Mesendoderm (in vitro differentiated cells): ENCODE data around the gene IGDCC3.

Experiments
- DNase-seq: peaks from one replicate; pipeline ENCODE4 v3.0.0; 2013
- H2AK5ac ChIP-seq: 2 replicates; pipeline ENCODE4 v1.6.1; 2013; ENCODE audit warnings: low read length, inconsistent platforms
- H2BK120ac ChIP-seq: 2 replicates; pipeline ENCODE4 v1.6.1; 2013; ENCODE audit warnings: low read depth, mild to moderate bottlenecking, low read length, moderate library complexity, mixed read lengths
- H2BK15ac ChIP-seq: replicated peaks from 2 replicates; pipeline ENCODE4 v1.6.1; 2013; ENCODE audit warnings: low read depth, mild to moderate bottlenecking, moderate library complexity
- H2BK5ac ChIP-seq: 2 replicates; pipeline ENCODE4 v1.6.1; 2013; ENCODE audit warnings: low read length, inconsistent platforms
- H3K18ac ChIP-seq: 2 replicates; pipeline ENCODE4 v1.6.1; 2013; ENCODE audit warnings: mild to moderate bottlenecking, low read length, mixed read lengths
- H3K23ac ChIP-seq: one replicate; pipeline ENCODE4 v1.6.1; 2013; ENCODE audit warnings: low read length
- H3K27ac ChIP-seq: 2 replicates; pipeline ENCODE4 v1.5.1; 2013; ENCODE audit warnings: low read depth, mild to moderate bottlenecking, inconsistent platforms, low read length, moderate library complexity
- H3K27me3 ChIP-seq: 2 replicates; pipeline ENCODE4 v1.6.1; 2013; ENCODE audit warnings: low read length, control low read depth, mild to moderate bottlenecking, inconsistent platforms; ENCODE audit not compliant: insufficient read depth, poor library complexity
- H3K36me3 ChIP-seq: 2 replicates; pipeline ENCODE4 v1.6.1; 2013; ENCODE audit warnings: low read length, inconsistent platforms; ENCODE audit not compliant: control insufficient read depth, insufficient read depth
- H3K4ac ChIP-seq: one replicate; pipeline ENCODE4 v1.6.1; 2013; ENCODE audit warnings: low read depth, mild to moderate bottlenecking, low read length, moderate library complexity
- H3K4me1 ChIP-seq: 2 replicates; pipeline ENCODE4 v1.6.1; 2013; ENCODE audit warnings: low read depth, low read length, inconsistent platforms; ENCODE audit not compliant: control insufficient read depth
- H3K4me2 ChIP-seq: 2 replicates; pipeline ENCODE4 v1.6.1; 2013; ENCODE audit warnings: low read length
- H3K4me3 ChIP-seq: 2 replicates; pipeline ENCODE4 v1.5.1; 2013; ENCODE audit warnings: mild to moderate bottlenecking, low read length
- H3K56ac ChIP-seq: one replicate; pipeline ENCODE4 v1.6.1; 2013; ENCODE audit warnings: low read length
- H3K79me1 ChIP-seq: 2 replicates; pipeline ENCODE4 v1.6.1; 2013; ENCODE audit warnings: low read length, inconsistent platforms
- H3K79me2 ChIP-seq: 2 replicates; pipeline ENCODE4 v1.6.1; 2013; ENCODE audit warnings: mild to moderate bottlenecking, low read length; ENCODE audit not compliant: control insufficient read depth, insufficient read depth
- H3K9ac ChIP-seq: 2 replicates; pipeline ENCODE4 v1.6.1; 2013; ENCODE audit warnings: low read length, inconsistent platforms
- H4K5ac ChIP-seq: one replicate; pipeline ENCODE4 v1.6.1; 2013; ENCODE audit warnings: low read length
- H4K8ac ChIP-seq: one replicate; pipeline ENCODE4 v1.6.1; 2013; ENCODE audit warnings: low read depth, mild to moderate bottlenecking, control low read depth, low read length, moderate library complexity
- WGBS: extraction: QIAGEN DNeasy Blood & Tissue Kit; methylation state at CpG from one replicate; pipeline ENCODE4 v1.1.7; 2013; ENCODE audit warnings: low lambda C conversion rate, missing lambda C conversion rate; ENCODE audit not compliant: insufficient coverage; ENCODE audit errors: extremely low coverage; 5-methylcytosine and 5-hydroxymethylcytosine counted together

Gene IGDCC3

GRCh38 chr15:65344214-65344913 is 33.4 kb downstream of the IGDCC3 start:
- Histone ChIP-seq H3K36me3 (no peaks in the 10 kb centered on the region), H3K56ac (no peak overlapping the region), H2BK5ac (no peak overlapping the region), H4K8ac (no peak overlapping the region), H2AK5ac (no peak overlapping the region), H4K5ac (no peak overlapping the region), H3K4ac (no peak overlapping the region), H3K18ac (no peak overlapping the region), H3K4me3 (no peak overlapping the region), H3K9ac (no peak overlapping the region), H2BK15ac (no peak overlapping the region), H3K23ac (no peak overlapping the region), H3K79me2 (peaks cover 4% of the 10 kb centered on the region), H3K4me2 (no peak overlapping the region), H3K27ac (no peak overlapping the region), H3K4me1 (peaks cover 6% of the 10 kb centered on the region), H2BK120ac (no peak overlapping the region), H3K79me1 (peaks cover 13% of the 10 kb centered on the region), H3K27me3 (no peaks in the 10 kb centered on the region)
- DNase-seq, result no peak
- no CpG with 5 or more reads among the region's 8 CpGs for WGBS

GRCh38 chr15:65343374-65343981 is 34.3 kb downstream of the IGDCC3 start:
- Histone ChIP-seq H3K27me3 (no peaks in the 10 kb centered on the region), H2AK5ac (no peak overlapping the region), H3K18ac (no peak overlapping the region), H3K79me1 (peaks cover 13% of the 10 kb centered on the region), H3K4ac (no peak overlapping the region), H3K56ac (no peak overlapping the region), H3K79me2 (peaks cover 4% of the 10 kb centered on the region), H4K8ac (no peak overlapping the region), H2BK15ac (no peak overlapping the region), H3K9ac (no peak overlapping the region), H3K23ac (no peak overlapping the region), H3K36me3 (no peaks in the 10 kb centered on the region), H3K4me2 (no peak overlapping the region), H2BK120ac (no peak overlapping the region), H3K4me1 (peaks cover 6% of the 10 kb centered on the region), H4K5ac (no peak overlapping the region), H3K4me3 (no peak overlapping the region), H2BK5ac (no peak overlapping the region), H3K27ac (no peak overlapping the region)
- DNase-seq, result no peak
- no CpG with 5 or more reads among the region's 10 CpGs for WGBS

- Histone ChIP-seq H3K23ac (peak overlapping the region; percentile 38), H3K18ac (no peak overlapping the region), H3K56ac (no peak overlapping the region), H2AK5ac (no peak overlapping the region), H2BK15ac (no peak overlapping the region), H2BK5ac (no peak overlapping the region), H3K36me3 (no peaks in the 10 kb centered on the region), H3K79me1 (peaks cover 13% of the 10 kb centered on the region), H2BK120ac (no peak overlapping the region), H4K8ac (no peak overlapping the region), H3K4me1 (peaks cover 8% of the 10 kb centered on the region), H3K4me2 (no peak overlapping the region), H3K4ac (no peak overlapping the region), H3K9ac (no peak overlapping the region), H3K79me2 (peaks cover 4% of the 10 kb centered on the region), H3K27ac (no peak overlapping the region), H4K5ac (no peak overlapping the region), H3K27me3 (no peaks in the 10 kb centered on the region), H3K4me3 (no peak overlapping the region)
- no peak for DNase-seq
- no CpG with 5 or more reads among the region's 9 CpGs for WGBS
Measured at GRCh38 chr15:65342493-65342892, 35.3 kb downstream of the IGDCC3 start.

GRCh38 chr15:65339920-65340319 is 37.9 kb downstream of the IGDCC3 start:
- Histone ChIP-seq H2BK120ac (no peak overlapping the region), H3K79me2 (peaks cover 8% of the 10 kb centered on the region), H3K23ac (no peak overlapping the region), H2BK15ac (no peak overlapping the region), H3K27me3 (no peaks in the 10 kb centered on the region), H4K5ac (no peak overlapping the region), H3K79me1 (peaks cover 17% of the 10 kb centered on the region), H3K4ac (no peak overlapping the region), H4K8ac (no peak overlapping the region), H2BK5ac (no peak overlapping the region), H3K18ac (peak overlapping the region; percentile 5), H3K36me3 (no peaks in the 10 kb centered on the region), H3K27ac (peak overlapping the region; percentile 10), H3K4me3 (no peak overlapping the region), H3K9ac (peak overlapping the region; percentile 6), H3K56ac (peak overlapping the region; percentile 46), H2AK5ac (peak overlapping the region; percentile 38), H3K4me1 (peaks cover 15% of the 10 kb centered on the region), H3K4me2 (no peak overlapping the region)
- no CpG with 5 or more reads among the region's 7 CpGs for WGBS
- peak; percentile 65 for DNase-seq

- Histone ChIP-seq H3K36me3 (no peaks in the 10 kb centered on the region), H3K4me1 (peaks cover 19% of the 10 kb centered on the region), H3K4me2 (no peak overlapping the region), H3K27ac (peak overlapping the region; percentile 10), H2BK15ac (no peak overlapping the region), H3K23ac (no peak overlapping the region), H3K56ac (peak overlapping the region; percentile 45), H3K18ac (no peak overlapping the region), H4K5ac (no peak overlapping the region), H2BK120ac (no peak overlapping the region), H2AK5ac (peak overlapping the region; percentile 38), H3K79me2 (peaks cover 8% of the 10 kb centered on the region), H3K9ac (peak overlapping the region; percentile 6), H3K4ac (no peak overlapping the region), H4K8ac (no peak overlapping the region), H3K27me3 (no peaks in the 10 kb centered on the region), H2BK5ac (no peak overlapping the region), H3K79me1 (peaks cover 19% of the 10 kb centered on the region), H3K4me3 (no peak overlapping the region)
- WGBS, result no CpG with 5 or more reads among the region's 6 CpGs
- no peak for DNase-seq
Measured at GRCh38 chr15:65339416-65339815, 38.4 kb downstream of the IGDCC3 start.
